ENCODE results near the gene PGAM2. TPM values are rescaled to one million over a fixed set of nuclear protein-coding genes. Genes with fewer than 3 reads are reported as not detected.

The PGAM2 gene
- total and polyA plus RNA-seq, 2 experiments from 2014 or later: 2.9 to 7.8 TPM

DNA sequence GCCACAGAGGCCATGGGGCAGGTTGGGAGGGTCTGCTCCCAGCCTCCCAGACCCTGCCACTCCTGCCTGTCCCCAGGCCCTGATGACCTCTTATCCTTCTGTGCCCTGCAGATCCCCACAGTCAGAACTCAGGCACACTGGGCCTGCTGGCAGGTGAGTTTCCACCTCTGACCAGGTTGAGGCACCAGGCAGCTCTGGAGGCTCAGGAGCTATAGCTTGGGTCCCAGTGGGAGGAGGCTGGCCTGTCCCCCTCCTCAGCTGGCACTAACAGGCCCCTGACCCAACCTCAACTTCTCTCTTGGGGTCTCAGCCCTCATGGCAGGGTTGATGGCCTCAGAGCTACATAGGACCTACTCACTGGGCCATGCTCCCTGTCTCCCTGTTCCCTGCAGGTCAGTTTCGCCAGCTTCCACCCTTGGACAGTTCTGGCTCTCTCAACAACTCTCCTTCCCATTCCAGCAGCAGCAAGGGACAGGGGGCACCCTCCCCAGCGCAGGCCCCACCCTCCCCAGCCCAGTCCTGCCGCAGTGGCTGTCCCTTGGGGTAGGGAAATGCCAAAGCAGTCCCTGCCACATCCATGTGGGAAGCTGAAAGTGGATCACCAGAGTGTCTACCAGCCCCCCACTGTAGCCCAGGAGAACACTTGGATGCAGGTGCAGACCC lies 36.1 kb upstream of the PGAM2 start:
- Histone ChIP-seq H3K27ac (ENCODE audit: low read depth) (no peak overlapping the region), H3K9me2 (ENCODE audit: insufficient read depth) (no peaks in the 10 kb centered on the region), H3K4me1 (ENCODE audit: insufficient read depth) (peaks cover 8% of the 10 kb centered on the region; the same call in 1 of the 2 replicates), H4K20me1 (replicated peaks; ENCODE audit: insufficient read depth) (no peaks in the 10 kb centered on the region), H2AFZ (peak overlapping the region; percentile 78; the same call in 1 of the 2 replicates), H3F3A (replicated peaks; ENCODE audit: low read depth) (no peaks in the 10 kb centered on the region), H3K4me2 (no peak overlapping the region), H3K27me3 (ENCODE audit: insufficient read depth) (peaks cover 9% of the 10 kb centered on the region; the same call in 1 of the 2 replicates), H3K36me3 (ENCODE audit: insufficient read depth) (no peaks in the 10 kb centered on the region), H3K79me2 (replicated peaks; ENCODE audit: insufficient read depth) (no peaks in the 10 kb centered on the region; the same call in 1 of the 2 replicates), H3K4me3 (no peak overlapping the region)
- peaks cover 22% of the 10 kb centered on the region for H3K27me3 Mint-ChIP-seq (ENCODE audit: insufficient read depth, low read depth, poor library complexity)
- H3K9me3 Mint-ChIP-seq: no peaks in the 10 kb centered on the region
- DNase-seq (ENCODE audit: low spot score) (no peak), ATAC-seq (no peak)
- TF ChIP-seq POLR2AphosphoS5 (IDR thresholded peaks at IDR 0.05; ENCODE audit: low read depth): no peak
- TF ChIP-seq ZNF114 (CRISPR knock-in tag; IDR thresholded peaks at IDR 0.05): no peak
- TF ChIP-seq, protein P1, sequence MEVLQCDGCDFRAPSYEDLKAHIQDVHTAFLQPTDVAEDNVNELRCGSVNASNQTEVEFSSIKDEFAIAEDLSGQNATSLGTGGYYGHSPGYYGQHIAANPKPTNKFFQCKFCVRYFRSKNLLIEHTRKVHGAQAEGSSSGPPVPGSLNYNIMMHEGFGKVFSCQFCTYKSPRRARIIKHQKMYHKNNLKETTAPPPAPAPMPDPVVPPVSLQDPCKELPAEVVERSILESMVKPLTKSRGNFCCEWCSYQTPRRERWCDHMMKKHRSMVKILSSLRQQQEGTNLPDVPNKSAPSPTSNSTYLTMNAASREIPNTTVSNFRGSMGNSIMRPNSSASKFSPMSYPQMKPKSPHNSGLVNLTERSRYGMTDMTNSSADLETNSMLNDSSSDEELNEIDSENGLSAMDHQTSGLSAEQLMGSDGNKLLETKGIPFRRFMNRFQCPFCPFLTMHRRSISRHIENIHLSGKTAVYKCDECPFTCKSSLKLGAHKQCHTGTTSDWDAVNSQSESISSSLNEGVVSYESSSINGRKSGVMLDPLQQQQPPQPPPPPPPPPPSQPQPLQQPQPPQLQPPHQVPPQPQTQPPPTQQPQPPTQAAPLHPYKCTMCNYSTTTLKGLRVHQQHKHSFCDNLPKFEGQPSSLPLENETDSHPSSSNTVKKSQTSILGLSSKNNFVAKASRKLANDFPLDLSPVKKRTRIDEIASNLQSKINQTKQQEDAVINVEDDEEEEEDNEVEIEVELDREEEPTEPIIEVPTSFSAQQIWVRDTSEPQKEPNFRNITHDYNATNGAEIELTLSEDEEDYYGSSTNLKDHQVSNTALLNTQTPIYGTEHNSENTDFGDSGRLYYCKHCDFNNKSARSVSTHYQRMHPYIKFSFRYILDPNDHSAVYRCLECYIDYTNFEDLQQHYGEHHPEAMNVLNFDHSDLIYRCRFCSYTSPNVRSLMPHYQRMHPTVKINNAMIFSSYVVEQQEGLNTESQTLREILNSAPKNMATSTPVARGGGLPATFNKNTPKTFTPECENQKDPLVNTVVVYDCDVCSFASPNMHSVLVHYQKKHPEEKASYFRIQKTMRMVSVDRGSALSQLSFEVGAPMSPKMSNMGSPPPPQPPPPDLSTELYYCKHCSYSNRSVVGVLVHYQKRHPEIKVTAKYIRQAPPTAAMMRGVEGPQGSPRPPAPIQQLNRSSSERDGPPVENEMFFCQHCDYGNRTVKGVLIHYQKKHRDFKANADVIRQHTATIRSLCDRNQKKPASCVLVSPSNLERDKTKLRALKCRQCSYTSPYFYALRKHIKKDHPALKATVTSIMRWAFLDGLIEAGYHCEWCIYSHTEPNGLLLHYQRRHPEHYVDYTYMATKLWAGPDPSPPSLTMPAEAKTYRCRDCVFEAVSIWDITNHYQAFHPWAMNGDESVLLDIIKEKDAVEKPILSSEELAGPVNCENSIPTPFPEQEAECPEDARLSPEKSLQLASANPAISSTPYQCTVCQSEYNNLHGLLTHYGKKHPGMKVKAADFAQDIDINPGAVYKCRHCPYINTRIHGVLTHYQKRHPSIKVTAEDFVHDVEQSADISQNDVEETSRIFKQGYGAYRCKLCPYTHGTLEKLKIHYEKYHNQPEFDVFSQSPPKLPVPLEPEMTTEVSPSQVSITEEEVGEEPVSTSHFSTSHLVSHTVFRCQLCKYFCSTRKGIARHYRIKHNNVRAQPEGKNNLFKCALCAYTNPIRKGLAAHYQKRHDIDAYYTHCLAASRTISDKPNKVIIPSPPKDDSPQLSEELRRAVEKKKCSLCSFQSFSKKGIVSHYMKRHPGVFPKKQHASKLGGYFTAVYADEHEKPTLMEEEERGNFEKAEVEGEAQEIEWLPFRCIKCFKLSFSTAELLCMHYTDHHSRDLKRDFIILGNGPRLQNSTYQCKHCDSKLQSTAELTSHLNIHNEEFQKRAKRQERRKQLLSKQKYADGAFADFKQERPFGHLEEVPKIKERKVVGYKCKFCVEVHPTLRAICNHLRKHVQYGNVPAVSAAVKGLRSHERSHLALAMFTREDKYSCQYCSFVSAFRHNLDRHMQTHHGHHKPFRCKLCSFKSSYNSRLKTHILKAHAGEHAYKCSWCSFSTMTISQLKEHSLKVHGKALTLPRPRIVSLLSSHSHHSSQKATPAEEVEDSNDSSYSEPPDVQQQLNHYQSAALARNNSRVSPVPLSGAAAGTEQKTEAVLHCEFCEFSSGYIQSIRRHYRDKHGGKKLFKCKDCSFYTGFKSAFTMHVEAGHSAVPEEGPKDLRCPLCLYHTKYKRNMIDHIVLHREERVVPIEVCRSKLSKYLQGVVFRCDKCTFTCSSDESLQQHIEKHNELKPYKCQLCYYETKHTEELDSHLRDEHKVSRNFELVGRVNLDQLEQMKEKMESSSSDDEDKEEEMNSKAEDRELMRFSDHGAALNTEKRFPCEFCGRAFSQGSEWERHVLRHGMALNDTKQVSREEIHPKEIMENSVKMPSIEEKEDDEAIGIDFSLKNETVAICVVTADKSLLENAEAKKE (CRISPR knock-in tag; IDR thresholded peaks at IDR 0.05): no peak
- TF ChIP-seq, protein P2, sequence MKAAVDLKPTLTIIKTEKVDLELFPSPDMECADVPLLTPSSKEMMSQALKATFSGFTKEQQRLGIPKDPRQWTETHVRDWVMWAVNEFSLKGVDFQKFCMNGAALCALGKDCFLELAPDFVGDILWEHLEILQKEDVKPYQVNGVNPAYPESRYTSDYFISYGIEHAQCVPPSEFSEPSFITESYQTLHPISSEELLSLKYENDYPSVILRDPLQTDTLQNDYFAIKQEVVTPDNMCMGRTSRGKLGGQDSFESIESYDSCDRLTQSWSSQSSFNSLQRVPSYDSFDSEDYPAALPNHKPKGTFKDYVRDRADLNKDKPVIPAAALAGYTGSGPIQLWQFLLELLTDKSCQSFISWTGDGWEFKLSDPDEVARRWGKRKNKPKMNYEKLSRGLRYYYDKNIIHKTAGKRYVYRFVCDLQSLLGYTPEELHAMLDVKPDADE (IDR thresholded peaks at IDR 0.05): no peak
- TF ChIP-seq, protein P3, sequence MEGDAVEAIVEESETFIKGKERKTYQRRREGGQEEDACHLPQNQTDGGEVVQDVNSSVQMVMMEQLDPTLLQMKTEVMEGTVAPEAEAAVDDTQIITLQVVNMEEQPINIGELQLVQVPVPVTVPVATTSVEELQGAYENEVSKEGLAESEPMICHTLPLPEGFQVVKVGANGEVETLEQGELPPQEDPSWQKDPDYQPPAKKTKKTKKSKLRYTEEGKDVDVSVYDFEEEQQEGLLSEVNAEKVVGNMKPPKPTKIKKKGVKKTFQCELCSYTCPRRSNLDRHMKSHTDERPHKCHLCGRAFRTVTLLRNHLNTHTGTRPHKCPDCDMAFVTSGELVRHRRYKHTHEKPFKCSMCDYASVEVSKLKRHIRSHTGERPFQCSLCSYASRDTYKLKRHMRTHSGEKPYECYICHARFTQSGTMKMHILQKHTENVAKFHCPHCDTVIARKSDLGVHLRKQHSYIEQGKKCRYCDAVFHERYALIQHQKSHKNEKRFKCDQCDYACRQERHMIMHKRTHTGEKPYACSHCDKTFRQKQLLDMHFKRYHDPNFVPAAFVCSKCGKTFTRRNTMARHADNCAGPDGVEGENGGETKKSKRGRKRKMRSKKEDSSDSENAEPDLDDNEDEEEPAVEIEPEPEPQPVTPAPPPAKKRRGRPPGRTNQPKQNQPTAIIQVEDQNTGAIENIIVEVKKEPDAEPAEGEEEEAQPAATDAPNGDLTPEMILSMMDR (conservative IDR thresholded peaks at IDR 0.05; ENCODE audit: low read depth in 2 of 2): no peak
- TF ChIP-seq ZNF331 (CRISPR knock-in tag; IDR thresholded peaks at IDR 0.05; ENCODE audit: low read depth): no peak
- no peak for TF ChIP-seq EZH2phosphoT487 (IDR thresholded peaks at IDR 0.05; ENCODE audit: unreplicated experiment)
- H3K36me3 Mint-ChIP-seq (ENCODE audit: low read depth): peaks cover 3% of the 10 kb centered on the region; the same call in 1 of the 3 replicates
- no peak overlapping the region for H3K27ac Mint-ChIP-seq
- H3K4me1 Mint-ChIP-seq: peaks cover 20% of the 10 kb centered on the region
- H3K4me3 Mint-ChIP-seq: no peak overlapping the region
